ENCODE data around the gene LDLRAD4.

The LDLRAD4 gene

GRCh38 chr18:13272416-13272815 lies 53.9 kb downstream of the LDLRAD4 start:
- 92% methylated on average over 14 of the region's 14 CpGs for WGBS
- Histone ChIP-seq H3K9ac (ENCODE audit: low read length) (no peak overlapping the region), H3K14ac (ENCODE audit: low read length in 2 of 2) (no peak overlapping the region), H3K79me1 (replicated peaks; ENCODE audit: low read length, poor library complexity, severe bottlenecking) (no peaks in the 10 kb centered on the region), H3K36me3 (ENCODE audit: control insufficient read depth in 1 of 2, insufficient read depth in 2 of 2, low read depth in 1 of 2, low read length in 2 of 2) (no peaks in the 10 kb centered on the region), H3K27me3 (ENCODE audit: control insufficient read depth in 1 of 2, insufficient read depth in 1 of 2, low read length in 2 of 2) (peaks cover 7 to 26% of the 10 kb centered on the region in 2 experiments), H2BK15ac (ENCODE audit: low read depth, poor library complexity, severe bottlenecking) (no peak overlapping the region), H4K8ac (ENCODE audit: low read length) (no peak overlapping the region), H3K4me3 (ENCODE audit: insufficient read depth in 1 of 2, low read depth in 1 of 2, low read length in 2 of 2) (no peak overlapping the region), H4K91ac (ENCODE audit: low read length) (no peak overlapping the region), H3K9me3 (ENCODE audit: control insufficient read depth, low read length) (no peaks in the 10 kb centered on the region), H3K4me1 (ENCODE audit: control insufficient read depth, insufficient read depth, low read depth, low read length) (peaks cover 5% of the 10 kb centered on the region), H2BK5ac (ENCODE audit: low read depth, low read length, poor library complexity, severe bottlenecking) (no peak overlapping the region), H2BK12ac (ENCODE audit: low read length in 2 of 2) (no peak overlapping the region), H2BK120ac (ENCODE audit: low read depth, low read length) (no peak overlapping the region), H3K23ac (ENCODE audit: low read length in 2 of 2) (no peak overlapping the region), H2AK5ac (ENCODE audit: low read length, severe bottlenecking) (no peak overlapping the region), H2AFZ (ENCODE audit: low read depth, low read length) (no peak overlapping the region), H3K4me2 (ENCODE audit: low read length, poor library complexity, severe bottlenecking) (no peak overlapping the region), H3K4ac (ENCODE audit: low read depth in 1 of 2, low read length in 2 of 2) (no peak overlapping the region), H3K18ac (ENCODE audit: low read depth in 1 of 2, low read length in 2 of 2) (no peak overlapping the region), H3K27ac (ENCODE audit: low read length, poor library complexity, severe bottlenecking) (no peak overlapping the region)
- DNase-seq, result no peak

GRCh38 chr18:13273800-13274199 lies 55.2 kb downstream of the LDLRAD4 start:
- no peak overlapping the region for H4K91ac ChIP-seq (ENCODE audit: low read length)
- H3K9me3 ChIP-seq (ENCODE audit: control insufficient read depth, low read length), result no peaks in the 10 kb centered on the region
- no peak for DNase-seq
- H3K27me3 ChIP-seq (ENCODE audit: control insufficient read depth in 1 of 2, insufficient read depth in 1 of 2, low read length in 2 of 2), result peaks cover 7 to 27% of the 10 kb centered on the region in 2 experiments
- H2BK12ac ChIP-seq (ENCODE audit: low read length in 2 of 2), result no peak overlapping the region
- no peak overlapping the region for H2AK5ac ChIP-seq (ENCODE audit: low read length, severe bottlenecking)
- H4K8ac ChIP-seq (ENCODE audit: low read length), result no peak overlapping the region
- H2BK120ac ChIP-seq (ENCODE audit: low read depth, low read length), result no peak overlapping the region
- H3K18ac ChIP-seq (ENCODE audit: low read depth in 1 of 2, low read length in 2 of 2), result no peak overlapping the region
- H3K9ac ChIP-seq (ENCODE audit: low read length), result no peak overlapping the region
- no peak overlapping the region for H2BK15ac ChIP-seq (ENCODE audit: low read depth, poor library complexity, severe bottlenecking)
- no peak overlapping the region for H3K4ac ChIP-seq (ENCODE audit: low read depth in 1 of 2, low read length in 2 of 2)
- H3K14ac ChIP-seq (ENCODE audit: low read length in 2 of 2), result no peak overlapping the region
- H3K4me3 ChIP-seq (ENCODE audit: insufficient read depth in 1 of 2, low read depth in 1 of 2, low read length in 2 of 2), result no peak overlapping the region
- H3K79me1 ChIP-seq (replicated peaks; ENCODE audit: low read length, poor library complexity, severe bottlenecking), result no peaks in the 10 kb centered on the region
- H3K36me3 ChIP-seq (ENCODE audit: control insufficient read depth in 1 of 2, insufficient read depth in 2 of 2, low read depth in 1 of 2, low read length in 2 of 2), result no peaks in the 10 kb centered on the region
- H3K4me2 ChIP-seq (ENCODE audit: low read length, poor library complexity, severe bottlenecking), result no peak overlapping the region
- no peak overlapping the region for H2AFZ ChIP-seq (ENCODE audit: low read depth, low read length)
- 81% methylated on average over 9 of the region's 9 CpGs for WGBS
- no peak overlapping the region for H2BK5ac ChIP-seq (ENCODE audit: low read depth, low read length, poor library complexity, severe bottlenecking)
- H3K4me1 ChIP-seq (ENCODE audit: control insufficient read depth, insufficient read depth, low read depth, low read length), result no peaks in the 10 kb centered on the region
- no peak overlapping the region for H3K23ac ChIP-seq (ENCODE audit: low read length in 2 of 2)
- H3K27ac ChIP-seq (ENCODE audit: low read length, poor library complexity, severe bottlenecking), result no peak overlapping the region

- H2BK120ac ChIP-seq (ENCODE audit: low read depth, low read length), result no peak overlapping the region
- no peak for DNase-seq
- H4K8ac ChIP-seq (ENCODE audit: low read length), result no peak overlapping the region
- H3K4me1 ChIP-seq (ENCODE audit: control insufficient read depth, insufficient read depth, low read depth, low read length), result no peaks in the 10 kb centered on the region
- no peak overlapping the region for H3K18ac ChIP-seq (ENCODE audit: low read depth in 1 of 2, low read length in 2 of 2)
- no peaks in the 10 kb centered on the region for H3K79me1 ChIP-seq (replicated peaks; ENCODE audit: low read length, poor library complexity, severe bottlenecking)
- H3K4me3 ChIP-seq (ENCODE audit: insufficient read depth in 1 of 2, low read depth in 1 of 2, low read length in 2 of 2), result no peak overlapping the region
- no peak overlapping the region for H3K23ac ChIP-seq (ENCODE audit: low read length in 2 of 2)
- H3K9ac ChIP-seq (ENCODE audit: low read length), result no peak overlapping the region
- H2BK12ac ChIP-seq (ENCODE audit: low read length in 2 of 2), result no peak overlapping the region
- H2AK5ac ChIP-seq (ENCODE audit: low read length, severe bottlenecking), result no peak overlapping the region
- no peaks in the 10 kb centered on the region for H3K36me3 ChIP-seq (ENCODE audit: control insufficient read depth in 1 of 2, insufficient read depth in 2 of 2, low read depth in 1 of 2, low read length in 2 of 2)
- no peak overlapping the region for H2AFZ ChIP-seq (ENCODE audit: low read depth, low read length)
- no peak overlapping the region for H3K4ac ChIP-seq (ENCODE audit: low read depth in 1 of 2, low read length in 2 of 2)
- no peak overlapping the region for H3K14ac ChIP-seq (ENCODE audit: low read length in 2 of 2)
- no peaks in the 10 kb centered on the region for H3K9me3 ChIP-seq (ENCODE audit: control insufficient read depth, low read length)
- no peak overlapping the region for H3K27ac ChIP-seq (ENCODE audit: low read length, poor library complexity, severe bottlenecking)
- no peak overlapping the region for H2BK5ac ChIP-seq (ENCODE audit: low read depth, low read length, poor library complexity, severe bottlenecking)
- no peak overlapping the region for H4K91ac ChIP-seq (ENCODE audit: low read length)
- no peak overlapping the region for H3K4me2 ChIP-seq (ENCODE audit: low read length, poor library complexity, severe bottlenecking)
- H2BK15ac ChIP-seq (ENCODE audit: low read depth, poor library complexity, severe bottlenecking), result no peak overlapping the region
- H3K27me3 ChIP-seq (ENCODE audit: control insufficient read depth in 1 of 2, insufficient read depth in 1 of 2, low read length in 2 of 2), result peaks cover 7 to 26% of the 10 kb centered on the region in 2 experiments
Measured at GRCh38 chr18:13275075-13275474, 56.5 kb downstream of the LDLRAD4 start.

DNA sequence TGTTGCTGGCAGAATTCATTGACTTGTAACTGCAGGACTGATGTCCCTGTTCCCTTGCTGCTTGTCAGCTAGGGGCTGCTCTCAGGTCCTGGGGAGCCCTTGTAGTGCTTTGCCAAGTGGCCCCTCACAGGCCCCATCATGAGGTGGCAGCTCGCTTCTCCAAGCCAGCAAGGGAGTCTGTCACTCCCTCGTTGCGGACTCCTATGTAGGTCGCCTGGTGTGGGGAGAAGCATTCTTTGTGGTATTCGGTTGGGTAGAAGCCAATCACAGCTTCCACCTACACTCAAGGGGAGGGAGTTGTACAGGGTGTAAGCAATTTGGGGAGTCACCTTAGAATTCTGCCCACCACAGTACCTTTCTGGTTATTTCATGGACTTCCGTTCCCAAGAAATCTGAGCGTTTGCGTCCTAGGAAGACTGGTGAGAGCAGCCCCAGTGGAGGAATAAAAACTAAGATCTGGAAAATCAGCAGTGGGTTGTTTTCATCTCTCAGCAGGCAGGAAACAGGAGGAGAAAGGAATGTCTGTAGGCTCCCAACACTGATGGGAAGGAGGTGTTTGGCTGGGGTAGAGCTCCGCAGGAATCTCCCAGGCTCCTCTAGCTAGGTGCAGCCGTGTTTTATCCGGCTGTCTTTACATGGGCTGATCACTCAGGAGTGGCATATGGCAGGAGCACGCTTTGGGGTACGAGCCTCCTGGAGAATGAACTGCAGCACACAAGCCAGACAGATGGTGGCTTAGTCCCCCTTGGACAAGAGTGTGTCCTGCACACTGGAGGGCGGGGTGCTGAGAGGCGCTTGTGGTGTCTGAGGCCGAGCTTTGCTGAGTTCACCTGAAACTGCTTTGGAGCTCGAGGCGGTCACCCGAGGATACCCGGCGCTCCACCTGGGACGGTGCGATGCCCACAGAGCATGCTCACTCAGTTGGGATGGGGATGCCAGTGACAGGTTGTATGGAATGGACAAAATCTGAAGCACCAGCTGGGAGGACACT lies 58.3 kb downstream of the LDLRAD4 start:
- Histone ChIP-seq H2AK5ac (ENCODE audit: low read length, severe bottlenecking) (no peak overlapping the region), H3K27me3 (ENCODE audit: control insufficient read depth in 1 of 2, insufficient read depth in 1 of 2, low read length in 2 of 2) (peaks cover 7 to 31% of the 10 kb centered on the region in 2 experiments), H3K4me3 (ENCODE audit: insufficient read depth in 1 of 2, low read depth in 1 of 2, low read length in 2 of 2) (no peak overlapping the region), H3K18ac (ENCODE audit: low read depth in 1 of 2, low read length in 2 of 2) (no peak overlapping the region), H2BK120ac (ENCODE audit: low read depth, low read length) (no peak overlapping the region), H3K9me3 (ENCODE audit: control insufficient read depth, low read length) (no peaks in the 10 kb centered on the region), H3K27ac (ENCODE audit: low read length, poor library complexity, severe bottlenecking) (no peak overlapping the region), H3K4me2 (ENCODE audit: low read length, poor library complexity, severe bottlenecking) (no peak overlapping the region), H3K14ac (ENCODE audit: low read length in 2 of 2) (no peak overlapping the region), H3K4ac (ENCODE audit: low read depth in 1 of 2, low read length in 2 of 2) (no peak overlapping the region), H4K91ac (ENCODE audit: low read length) (no peak overlapping the region), H3K9ac (ENCODE audit: low read length) (no peak overlapping the region), H2BK5ac (ENCODE audit: low read depth, low read length, poor library complexity, severe bottlenecking) (no peak overlapping the region), H2BK12ac (ENCODE audit: low read length in 2 of 2) (no peak overlapping the region), H4K8ac (ENCODE audit: low read length) (no peak overlapping the region), H3K79me1 (replicated peaks; ENCODE audit: low read length, poor library complexity, severe bottlenecking) (no peaks in the 10 kb centered on the region), H2AFZ (ENCODE audit: low read depth, low read length) (no peak overlapping the region), H3K23ac (ENCODE audit: low read length in 2 of 2) (no peak overlapping the region), H3K4me1 (ENCODE audit: control insufficient read depth, insufficient read depth, low read depth, low read length) (peaks cover 3% of the 10 kb centered on the region), H2BK15ac (ENCODE audit: low read depth, poor library complexity, severe bottlenecking) (no peak overlapping the region), H3K36me3 (ENCODE audit: control insufficient read depth in 1 of 2, insufficient read depth in 2 of 2, low read depth in 1 of 2, low read length in 2 of 2) (no peaks in the 10 kb centered on the region)
- WGBS, result 87% methylated on average over 23 of the region's 23 CpGs
- DNase-seq, result no peak

Data from mesenchymal stem cell (in vitro differentiated cells and primary cell).